Lower leg skin (tissue), 3 donors: ENCODE results near the gene SLC5A2.
"Not testable (repeated sequence)": the region's sequence is repeated elsewhere in the genome, so short reads cannot be mapped to it uniquely, and the experiment has no call there.

Experiments
- POLR2A ChIP-seq, 2 donors: fragments of 450-650 bp; IDR thresholded peaks; one replicate each; pipeline ENCODE4 v1.6.1; 2016 to 2017; ENCODE audit warnings: antibody characterized with exemption in 2 of 2, mild to moderate bottlenecking in 1 of 2, moderate library complexity in 1 of 2
- TF ChIP-seq, protein P1 (sequence below), 3 donors: fragments of 450-650 bp; IDR thresholded peaks; one replicate each; pipeline ENCODE4 v1.5.1; 2016; ENCODE audit warnings: antibody characterized with exemption in 3 of 3, mild to moderate bottlenecking in 3 of 3, moderate library complexity in 2 of 3

DNA sequence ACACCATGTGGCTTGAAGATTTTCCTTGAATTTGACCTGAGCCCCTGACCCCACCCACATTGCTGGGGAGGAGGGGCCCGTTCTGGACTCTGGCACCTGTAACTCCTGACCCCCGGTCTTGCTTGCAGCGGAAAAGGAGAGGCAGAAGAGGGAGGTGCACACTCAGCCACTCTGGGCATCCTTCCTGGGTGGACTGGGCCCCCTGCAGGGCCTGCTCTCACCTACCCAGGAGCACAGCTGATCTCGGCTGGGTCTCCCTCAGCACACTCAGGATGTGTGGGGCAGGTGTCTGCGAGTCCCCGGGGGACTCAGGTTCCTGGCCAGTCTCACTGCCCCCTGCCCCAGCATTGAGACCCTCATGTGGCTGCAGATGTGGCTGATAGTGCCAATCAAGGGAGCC, 40.8 kb downstream of the SLC5A2 start:
- TF ChIP-seq, protein P1, sequence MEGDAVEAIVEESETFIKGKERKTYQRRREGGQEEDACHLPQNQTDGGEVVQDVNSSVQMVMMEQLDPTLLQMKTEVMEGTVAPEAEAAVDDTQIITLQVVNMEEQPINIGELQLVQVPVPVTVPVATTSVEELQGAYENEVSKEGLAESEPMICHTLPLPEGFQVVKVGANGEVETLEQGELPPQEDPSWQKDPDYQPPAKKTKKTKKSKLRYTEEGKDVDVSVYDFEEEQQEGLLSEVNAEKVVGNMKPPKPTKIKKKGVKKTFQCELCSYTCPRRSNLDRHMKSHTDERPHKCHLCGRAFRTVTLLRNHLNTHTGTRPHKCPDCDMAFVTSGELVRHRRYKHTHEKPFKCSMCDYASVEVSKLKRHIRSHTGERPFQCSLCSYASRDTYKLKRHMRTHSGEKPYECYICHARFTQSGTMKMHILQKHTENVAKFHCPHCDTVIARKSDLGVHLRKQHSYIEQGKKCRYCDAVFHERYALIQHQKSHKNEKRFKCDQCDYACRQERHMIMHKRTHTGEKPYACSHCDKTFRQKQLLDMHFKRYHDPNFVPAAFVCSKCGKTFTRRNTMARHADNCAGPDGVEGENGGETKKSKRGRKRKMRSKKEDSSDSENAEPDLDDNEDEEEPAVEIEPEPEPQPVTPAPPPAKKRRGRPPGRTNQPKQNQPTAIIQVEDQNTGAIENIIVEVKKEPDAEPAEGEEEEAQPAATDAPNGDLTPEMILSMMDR (IDR thresholded peaks at IDR 0.05) = not testable (repeated sequence)
- TF ChIP-seq POLR2A (IDR thresholded peaks at IDR 0.05) = not testable (repeated sequence)
